HepG2 (cell line): ENCODE results near the gene GBP1. TPM values are rescaled to one million over a fixed set of nuclear protein-coding genes. Genes with fewer than 3 reads are reported as not detected.
"Not testable (repeated sequence)": the region's sequence is repeated elsewhere in the genome, so short reads cannot be mapped to it uniquely, and the experiment has no call there.

Source experiments
- ATAC-seq: fragments of 200-7000 bp; cut with Tn5 transposase; 3 replicates; pipeline ENCODE4 v1.9.1; 2020; ENCODE audit warnings: mild to moderate bottlenecking, moderate library complexity
- BruUV-seq: library from RNA; stranded (reverse); fragments of 400-500 nt; replicated peaks from 2 replicates; lab custom pipeline; 2021; lab: Mats Ljungman, UMichigan
- CTCF ChIA-PET: fragments of 300-600 bp; formaldehyde crosslinking; extraction: SDS; loops from one replicate; lab custom pipeline; 2021; ENCODE audit warnings: low total read pairs, inconsistent platforms, low intra/inter-chr PET ratio; lab: Yijun Ruan, JAX
- POLR2A ChIA-PET: fragments of 350-600 bp; sonication (Branson Sonifier 250); formaldehyde crosslinking; loops from one replicate; lab custom pipeline; 2020; ENCODE audit warnings: antibody characterized with exemption, inconsistent platforms; lab: Yijun Ruan, JAX
- DNase-seq: peaks from one replicate; pipeline ENCODE4 v3.0.0-alpha.2; 2015; ENCODE audit warnings: low spot score
- FAIRE-seq: peaks from 3 replicates; lab custom pipeline; 2011; peaks lifted over from hg19 to GRCh38; lab: Jason Lieb, UNC
- H2AFZ ChIP-seq: one replicate; pipeline ENCODE4 v1.6.1; 2011; ENCODE audit warnings: low read length, inconsistent platforms
- H3K27ac ChIP-seq: fragments of 300-600 bp; 3 replicates; pipeline ENCODE4 v1.8.0; 2011; ENCODE audit warnings: mixed run types, mild to moderate bottlenecking, mixed read lengths, low read length, inconsistent platforms; ENCODE audit not compliant: insufficient read depth; ENCODE audit errors: extremely low read length
- H3K27me3 ChIP-seq, 2 experiments: fragments of 200-600 bp in 1 of 2; 2 replicates in 1 of 2; 3 replicates in 1 of 2; pipeline versions ENCODE4 v1.6.0 to v1.8.0; 2011; ENCODE audit warnings: low read length in 2 of 2, mild to moderate bottlenecking in 2 of 2, moderate library complexity in 2 of 2, inconsistent platforms in 1 of 2; ENCODE audit not compliant: insufficient read depth in 2 of 2, control insufficient read depth in 1 of 2
- H3K36me3 ChIP-seq, 2 experiments: fragments of 200-600 bp in 1 of 2; replicated peaks in 1 of 2; 2 replicates in 1 of 2; 3 replicates in 1 of 2; pipeline versions ENCODE4 v1.5.1 to v1.8.0; 2011; ENCODE audit warnings: low read length in 2 of 2, inconsistent platforms in 1 of 2; ENCODE audit not compliant: insufficient read depth in 2 of 2, control insufficient read depth in 1 of 2
- H3K4me1 ChIP-seq: 2 replicates; pipeline ENCODE4 v1.5.1; 2012; ENCODE audit warnings: low read length, inconsistent platforms; ENCODE audit not compliant: insufficient read depth
- H3K4me2 ChIP-seq: 2 replicates; pipeline ENCODE4 v1.6.0; 2011; ENCODE audit warnings: low read depth, low read length, inconsistent platforms
- H3K4me3 ChIP-seq, 3 experiments: fragments of 200-600 bp in 1 of 3; sonication (generic), shearing (Covaris generic) in 1 of 3; replicated peaks in 1 of 3; 2 replicates each; pipeline ENCODE4 v1.5.1; 2011 to 2016; ENCODE audit warnings: low read length in 3 of 3, inconsistent platforms in 2 of 3, low read depth in 2 of 3, mild to moderate bottlenecking in 2 of 3, control low read depth in 1 of 3, mixed read lengths in 1 of 3; ENCODE audit not compliant: insufficient read depth in 1 of 3
- H3K79me2 ChIP-seq: one replicate; pipeline ENCODE4 v1.6.1; 2011; ENCODE audit warnings: low read length, inconsistent platforms; ENCODE audit not compliant: insufficient read depth
- H3K9ac ChIP-seq: 2 replicates; pipeline ENCODE4 v1.6.0; 2011; ENCODE audit warnings: mild to moderate bottlenecking, low read depth, low read length, inconsistent platforms; ENCODE audit not compliant: insufficient read depth
- H3K9me3 ChIP-seq: 2 replicates; pipeline ENCODE4 v1.5.1; 2012; ENCODE audit warnings: mild to moderate bottlenecking, low read length
- H4K20me1 ChIP-seq: 2 replicates; pipeline ENCODE4 v1.6.0; 2011; ENCODE audit warnings: inconsistent platforms, mild to moderate bottlenecking, low read length, moderate library complexity; ENCODE audit not compliant: insufficient read depth
- NONO ChIP-seq, 2 experiments: fragments of 450-650 bp in 1 of 2; sonication (generic) in 1 of 2; formaldehyde crosslinking in 1 of 2; IDR thresholded peaks in 1 of 2; conservative IDR thresholded peaks in 1 of 2; 2 replicates each; pipeline versions ENCODE4 v1.6.1 to v1.8.0; 2017 to 2022; ENCODE audit warnings: mild to moderate bottlenecking in 1 of 2, missing genetic modification reagents in 1 of 2, moderate library complexity in 1 of 2
- TEAD3 ChIP-seq: optimal IDR thresholded peaks from 2 replicates; pipeline ENCODE3; 2016; ENCODE audit warnings: borderline replicate concordance
- ZNF879 ChIP-seq: sonication (generic); formaldehyde crosslinking; IDR thresholded peaks from 2 replicates; pipeline ENCODE4 v1.8.1; 2023; ENCODE audit warnings: missing genetic modification reagents
- WGBS: methylation state at CpG from one replicate; pipeline ENCODE4 v1.1.6; 2017; ENCODE audit warnings: low lambda C conversion rate; 5-methylcytosine and 5-hydroxymethylcytosine counted together
- in situ Hi-C: cut with HindIII; loops from 2 replicates; pipeline ENCODE4 v1.10.0; 2017; ENCODE audit warnings: low pct_unique_long_range_greater_than_20kb; ENCODE audit not compliant: extremely low pct_ligation_motif_present
- intact Hi-C: fragments of 100-400 bp; cut with micrococcal nuclease; formaldehyde crosslinking; loops from one replicate; pipeline ENCODE4 v1.10.0; 2022; ENCODE audit not compliant: unreplicated experiment
- polyA plus RNA-seq, 8 experiments: library from polyadenylated mRNA; depleted of rRNA in 3 of 8; stranded (reverse) in 7 of 8; unstranded in 1 of 8; fragments of >200 nt; fragmentation: Illumina TruSeq in 4 of 8; extraction: Trizol in 4 of 8; gene quantifications; 2 replicates each; pipeline versions ENCODE4 v1.2.1 to v1.2.3, GENCODE V29; 2011 to 2016; ENCODE audit warnings: low read depth in 4 of 8, missing spikeins in 1 of 8, mixed read lengths in 1 of 8; ENCODE audit not compliant: insufficient read depth in 1 of 8
- total RNA-seq, 5 experiments: library from RNA; depleted of rRNA; stranded (reverse); fragments of >200 nt; fragmentation: Illumina TruSeq; extraction: Trizol; gene quantifications; 2 replicates each; pipeline ENCODE4 v1.2.3, GENCODE V29; 2016; ENCODE audit warnings: low read depth in 1 of 5
- TF ChIP-seq, protein P1 (sequence below): sonication (generic); formaldehyde crosslinking; IDR thresholded peaks from 2 replicates; pipeline ENCODE4 v1.4.0; 2020; ENCODE audit warnings: mild to moderate bottlenecking, missing genetic modification reagents, borderline replicate concordance
- TF ChIP-seq, protein P2 (sequence below): sonication (generic); formaldehyde crosslinking; IDR thresholded peaks from 2 replicates; pipeline ENCODE4 v1.5.0; 2020; ENCODE audit warnings: mild to moderate bottlenecking, missing genetic modification reagents

Gene GBP1
- total and polyA plus RNA-seq, 2 of the 13 experiments (the other 11 are each of a cell fraction or from before 2014, with no cell fraction given): 0.62 to 2.3 TPM

DNA sequence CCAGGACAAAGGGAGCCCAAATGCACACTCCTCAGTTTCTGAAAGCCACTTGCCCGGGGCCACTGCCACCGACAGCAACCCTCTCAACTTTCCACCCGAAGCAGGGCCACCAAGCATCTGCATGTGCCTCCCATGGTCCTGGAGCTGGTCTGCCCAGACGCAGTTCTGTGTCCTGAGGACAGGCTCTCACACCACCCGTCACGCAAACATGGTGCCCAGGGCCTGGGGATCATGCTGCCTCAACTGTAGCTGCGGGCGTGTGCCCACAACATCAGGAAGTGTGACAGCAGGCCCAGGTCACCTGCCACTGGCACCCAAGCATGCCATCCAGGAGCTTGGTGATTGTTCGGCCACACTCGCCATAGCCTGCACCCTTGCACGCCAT, 14.4 kb downstream of the GBP1 start (continued):
- TF ChIP-seq TEAD3 (CRISPR knock-in tag): no peak
- TF ChIP-seq, protein P1, sequence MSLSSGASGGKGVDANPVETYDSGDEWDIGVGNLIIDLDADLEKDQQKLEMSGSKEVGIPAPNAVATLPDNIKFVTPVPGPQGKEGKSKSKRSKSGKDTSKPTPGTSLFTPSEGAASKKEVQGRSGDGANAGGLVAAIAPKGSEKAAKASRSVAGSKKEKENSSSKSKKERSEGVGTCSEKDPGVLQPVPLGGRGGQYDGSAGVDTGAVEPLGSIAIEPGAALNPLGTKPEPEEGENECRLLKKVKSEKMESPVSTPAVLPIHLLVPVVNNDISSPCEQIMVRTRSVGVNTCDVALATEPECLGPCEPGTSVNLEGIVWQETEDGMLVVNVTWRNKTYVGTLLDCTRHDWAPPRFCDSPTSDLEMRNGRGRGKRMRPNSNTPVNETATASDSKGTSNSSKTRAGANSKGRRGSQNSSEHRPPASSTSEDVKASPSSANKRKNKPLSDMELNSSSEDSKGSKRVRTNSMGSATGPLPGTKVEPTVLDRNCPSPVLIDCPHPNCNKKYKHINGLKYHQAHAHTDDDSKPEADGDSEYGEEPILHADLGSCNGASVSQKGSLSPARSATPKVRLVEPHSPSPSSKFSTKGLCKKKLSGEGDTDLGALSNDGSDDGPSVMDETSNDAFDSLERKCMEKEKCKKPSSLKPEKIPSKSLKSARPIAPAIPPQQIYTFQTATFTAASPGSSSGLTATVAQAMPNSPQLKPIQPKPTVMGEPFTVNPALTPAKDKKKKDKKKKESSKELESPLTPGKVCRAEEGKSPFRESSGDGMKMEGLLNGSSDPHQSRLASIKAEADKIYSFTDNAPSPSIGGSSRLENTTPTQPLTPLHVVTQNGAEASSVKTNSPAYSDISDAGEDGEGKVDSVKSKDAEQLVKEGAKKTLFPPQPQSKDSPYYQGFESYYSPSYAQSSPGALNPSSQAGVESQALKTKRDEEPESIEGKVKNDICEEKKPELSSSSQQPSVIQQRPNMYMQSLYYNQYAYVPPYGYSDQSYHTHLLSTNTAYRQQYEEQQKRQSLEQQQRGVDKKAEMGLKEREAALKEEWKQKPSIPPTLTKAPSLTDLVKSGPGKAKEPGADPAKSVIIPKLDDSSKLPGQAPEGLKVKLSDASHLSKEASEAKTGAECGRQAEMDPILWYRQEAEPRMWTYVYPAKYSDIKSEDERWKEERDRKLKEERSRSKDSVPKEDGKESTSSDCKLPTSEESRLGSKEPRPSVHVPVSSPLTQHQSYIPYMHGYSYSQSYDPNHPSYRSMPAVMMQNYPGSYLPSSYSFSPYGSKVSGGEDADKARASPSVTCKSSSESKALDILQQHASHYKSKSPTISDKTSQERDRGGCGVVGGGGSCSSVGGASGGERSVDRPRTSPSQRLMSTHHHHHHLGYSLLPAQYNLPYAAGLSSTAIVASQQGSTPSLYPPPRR: no peak
- TF ChIP-seq, protein P2, sequence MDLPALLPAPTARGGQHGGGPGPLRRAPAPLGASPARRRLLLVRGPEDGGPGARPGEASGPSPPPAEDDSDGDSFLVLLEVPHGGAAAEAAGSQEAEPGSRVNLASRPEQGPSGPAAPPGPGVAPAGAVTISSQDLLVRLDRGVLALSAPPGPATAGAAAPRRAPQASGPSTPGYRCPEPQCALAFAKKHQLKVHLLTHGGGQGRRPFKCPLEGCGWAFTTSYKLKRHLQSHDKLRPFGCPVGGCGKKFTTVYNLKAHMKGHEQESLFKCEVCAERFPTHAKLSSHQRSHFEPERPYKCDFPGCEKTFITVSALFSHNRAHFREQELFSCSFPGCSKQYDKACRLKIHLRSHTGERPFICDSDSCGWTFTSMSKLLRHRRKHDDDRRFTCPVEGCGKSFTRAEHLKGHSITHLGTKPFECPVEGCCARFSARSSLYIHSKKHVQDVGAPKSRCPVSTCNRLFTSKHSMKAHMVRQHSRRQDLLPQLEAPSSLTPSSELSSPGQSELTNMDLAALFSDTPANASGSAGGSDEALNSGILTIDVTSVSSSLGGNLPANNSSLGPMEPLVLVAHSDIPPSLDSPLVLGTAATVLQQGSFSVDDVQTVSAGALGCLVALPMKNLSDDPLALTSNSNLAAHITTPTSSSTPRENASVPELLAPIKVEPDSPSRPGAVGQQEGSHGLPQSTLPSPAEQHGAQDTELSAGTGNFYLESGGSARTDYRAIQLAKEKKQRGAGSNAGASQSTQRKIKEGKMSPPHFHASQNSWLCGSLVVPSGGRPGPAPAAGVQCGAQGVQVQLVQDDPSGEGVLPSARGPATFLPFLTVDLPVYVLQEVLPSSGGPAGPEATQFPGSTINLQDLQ (CRISPR knock-in tag): no peak
- TF ChIP-seq NONO (IDR thresholded peaks at IDR 0.05): no peak
- TF ChIP-seq NONO (CRISPR knock-in tag; conservative IDR thresholded peaks at IDR 0.05): no peak
- TF ChIP-seq ZNF879: no peak

DNA sequence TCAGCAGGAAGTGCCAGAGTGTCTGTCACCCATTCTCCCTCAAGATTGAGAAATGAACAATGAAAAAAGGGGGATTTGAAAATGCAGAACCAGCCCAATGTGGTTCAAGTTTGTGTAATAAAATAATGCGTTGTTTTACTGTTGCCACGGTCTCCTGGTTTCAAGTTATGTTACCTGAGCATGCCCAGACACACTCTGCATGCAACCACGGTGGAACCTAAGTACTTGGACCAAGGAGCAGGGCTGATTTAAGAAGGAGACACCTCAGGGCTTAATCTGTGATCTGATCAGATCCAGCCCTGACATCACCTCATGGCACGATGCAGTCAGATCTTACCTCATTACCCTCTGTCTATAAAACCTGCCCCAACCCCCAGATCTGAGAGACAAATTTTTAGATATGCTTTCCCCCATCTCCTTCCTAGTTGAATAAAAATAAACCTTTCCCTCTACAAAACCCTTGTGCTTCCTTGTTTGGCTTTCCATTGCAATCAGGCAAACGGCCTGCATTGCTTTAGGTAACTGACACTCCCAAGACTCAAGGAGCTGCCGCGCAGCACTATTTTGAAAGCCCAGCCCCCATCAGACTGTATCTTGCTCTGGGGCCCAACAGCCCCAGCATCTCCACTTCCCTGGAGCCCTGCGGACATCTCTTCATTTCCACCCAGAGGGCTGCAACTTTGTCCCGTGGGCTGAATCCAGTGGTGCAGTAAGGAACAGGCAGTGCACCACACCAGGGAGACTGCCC, 14.9 kb downstream of the GBP1 start:
- ATAC-seq, H3K4me2 ChIP-seq, intact Hi-C loops, H3K36me3 ChIP-seq, H3K27me3 ChIP-seq, in situ Hi-C loops, H2AFZ ChIP-seq, POLR2A ChIA-PET, H3K27ac ChIP-seq, H3K79me2 ChIP-seq, CTCF ChIA-PET, H3K9me3 ChIP-seq, H4K20me1 ChIP-seq, DNase-seq, BruUV-seq, H3K4me3 ChIP-seq, H3K9ac ChIP-seq: not testable (repeated sequence)
- FAIRE-seq: peak; percentile 21
- peaks cover 20% of the 10 kb centered on the region for H3K4me1 ChIP-seq
- WGBS: 89% methylated on average over 9 of the region's 9 CpGs

DNA sequence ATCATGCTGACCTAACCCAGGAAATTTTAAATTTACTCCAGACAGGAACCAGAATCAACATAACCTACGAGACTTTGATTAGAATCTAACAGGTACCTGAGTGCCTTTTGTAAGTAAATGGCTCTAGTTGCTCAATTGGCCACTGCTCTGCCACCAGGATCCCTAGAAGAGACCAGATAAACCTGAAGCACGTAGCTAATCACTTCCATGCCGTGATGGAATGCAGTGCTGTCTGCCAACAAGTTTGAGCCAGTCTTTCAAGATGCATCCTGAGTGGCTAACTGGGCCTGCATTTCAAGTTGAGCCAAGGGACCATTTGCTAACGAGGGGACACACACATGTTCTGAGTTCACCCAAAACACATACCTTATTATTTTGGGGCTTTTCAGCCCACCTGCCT, 15.8 kb downstream of the GBP1 start:
- H3K27me3 ChIP-seq, FAIRE-seq, H3K36me3 ChIP-seq, POLR2A ChIA-PET, H3K27ac ChIP-seq, H4K20me1 ChIP-seq, H3K9ac ChIP-seq, H2AFZ ChIP-seq, CTCF ChIA-PET, ATAC-seq, in situ Hi-C loops, H3K9me3 ChIP-seq, H3K4me2 ChIP-seq, DNase-seq, H3K4me3 ChIP-seq, H3K79me2 ChIP-seq, intact Hi-C loops, BruUV-seq: not testable (repeated sequence)
- 92% methylated on average over 2 of the region's 4 CpGs for WGBS
- peaks cover 29% of the 10 kb centered on the region for H3K4me1 ChIP-seq
